ENCODE measurements around the gene ADAMTS18. TPM values are rescaled to one million over a fixed set of nuclear protein-coding genes. Genes with fewer than 3 reads are reported as not detected.
A peak's percentile ranks its signal among the peaks of the same experiment; 100 is the strongest.
"Not testable (repeated sequence)": the region's sequence is repeated elsewhere in the genome, so short reads cannot be mapped to it uniquely, and the experiment has no call there.

Gene ADAMTS18
- total RNA-seq, 4 donors from 2014 or later: not detected

GRCh38 chr16:77246150-77246549 is 188.7 kb downstream of the ADAMTS18 start:
- no peak overlapping the region for H3K4me3 ChIP-seq
- WGBS, 2 donors: 68 to 70% methylated on average over 2 of the region's 2 CpGs
- H3K9me3 ChIP-seq: no peaks in the 10 kb centered on the region
- no peak for DNase-seq
- H3K36me3 ChIP-seq: no peaks in the 10 kb centered on the region
- H3K4me1 ChIP-seq: no peaks in the 10 kb centered on the region
- TF ChIP-seq CTCF (IDR thresholded peaks at IDR 0.05): no peak
- TF ChIP-seq POLR2A (IDR thresholded peaks at IDR 0.05): no peak
- H3K27ac ChIP-seq: no peak overlapping the region
- H3K27me3 ChIP-seq: no peaks in the 10 kb centered on the region
- intact Hi-C loops (cut with DNase I): no loop called here

- H3K4me3 ChIP-seq; DNase-seq; H3K27ac ChIP-seq; H3K9me3 ChIP-seq; H3K36me3 ChIP-seq; H3K4me1 ChIP-seq; H3K27me3 ChIP-seq; intact Hi-C loops (cut with DNase I): not testable (repeated sequence)
- WGBS, 2 donors: 83 to 85% methylated on average over 5 of the region's 5 CpGs
Measured at GRCh38 chr16:77242471-77242870, 192.4 kb downstream of the ADAMTS18 start.

GRCh38 chr16:77238593-77238992 is 196.2 kb downstream of the ADAMTS18 start:
- peaks cover 0 to 4% (median 0%) of the 10 kb centered on the region in 3 donors for H3K4me1 ChIP-seq
- no peaks in the 10 kb centered on the region for H3K9me3 ChIP-seq
- no peaks in the 10 kb centered on the region for H3K36me3 ChIP-seq
- H3K4me3 ChIP-seq: no peak overlapping the region
- H3K27me3 ChIP-seq: peaks cover 0 to 22% (median 0%) of the 10 kb centered on the region in 4 donors
- intact Hi-C loops (cut with DNase I): loop anchor here (5.0 kb wide), 1 partner anchor 344 kb away; no protein-coding TSS in a partner anchor
- DNase-seq: no peak
- no peak overlapping the region for H3K27ac ChIP-seq
- 48 to 70% methylated on average over 4 to 5 of the region's 5 CpGs for WGBS, 2 donors
- TF ChIP-seq POLR2A (IDR thresholded peaks at IDR 0.05): no peak
- TF ChIP-seq CTCF (IDR thresholded peaks at IDR 0.05): no peak

- H3K27ac ChIP-seq: no peak overlapping the region
- intact Hi-C loops (cut with DNase I): loop anchor here (5.0 kb wide), 1 partner anchor 346 kb away; no protein-coding TSS in a partner anchor
- TF ChIP-seq CTCF (IDR thresholded peaks at IDR 0.05) (peak; percentile 95 to 100 (median 98)), POLR2A (IDR thresholded peaks at IDR 0.05) (no peak)
- peak; percentile 31 for DNase-seq
- WGBS, 2 donors: 0 to 6% methylated on average over 4 to 8 of the region's 21 CpGs
- peaks cover 0 to 4% (median 0%) of the 10 kb centered on the region in 3 donors for H3K4me1 ChIP-seq
- peaks cover 0 to 34% (median 0%) of the 10 kb centered on the region in 4 donors for H3K27me3 ChIP-seq
- peak overlapping the region in 1 of 4 donors; percentile 41 for H3K4me3 ChIP-seq
- H3K36me3 ChIP-seq: no peaks in the 10 kb centered on the region
- H3K9me3 ChIP-seq: no peaks in the 10 kb centered on the region
Measured at GRCh38 chr16:77236063-77236511, 198.7 kb downstream of the ADAMTS18 start.

- no peak for DNase-seq
- Histone ChIP-seq H3K9me3 (no peaks in the 10 kb centered on the region), H3K4me3 (no peak overlapping the region), H3K27me3 (peaks cover 0 to 34% (median 0%) of the 10 kb centered on the region in 4 donors), H3K36me3 (no peaks in the 10 kb centered on the region), H3K27ac (no peak overlapping the region), H3K4me1 (peaks cover 0 to 4% (median 0%) of the 10 kb centered on the region in 3 donors)
- WGBS, 2 donors: 23 to 26% methylated on average over 11 of the region's 11 CpGs
- intact Hi-C loops (cut with DNase I): loop anchor here (5.0 kb wide), 1 partner anchor 348 kb away; no protein-coding TSS in a partner anchor
- TF ChIP-seq CTCF (IDR thresholded peaks at IDR 0.05) (no peak), POLR2A (IDR thresholded peaks at IDR 0.05) (no peak)
Measured at GRCh38 chr16:77234611-77235010, 200.2 kb downstream of the ADAMTS18 start.

Data from esophagus squamous epithelium (tissue), 5 donors.